ENCODE data around the gene C1orf232. TPM values are rescaled to one million over a fixed set of nuclear protein-coding genes. Genes with fewer than 3 reads are reported as not detected.

C1orf232 gene
- total and polyA plus RNA-seq, 2 of the 8 experiments (the other 6 are each of a cell fraction or from before 2014, with no cell fraction given), result not detected

DNA sequence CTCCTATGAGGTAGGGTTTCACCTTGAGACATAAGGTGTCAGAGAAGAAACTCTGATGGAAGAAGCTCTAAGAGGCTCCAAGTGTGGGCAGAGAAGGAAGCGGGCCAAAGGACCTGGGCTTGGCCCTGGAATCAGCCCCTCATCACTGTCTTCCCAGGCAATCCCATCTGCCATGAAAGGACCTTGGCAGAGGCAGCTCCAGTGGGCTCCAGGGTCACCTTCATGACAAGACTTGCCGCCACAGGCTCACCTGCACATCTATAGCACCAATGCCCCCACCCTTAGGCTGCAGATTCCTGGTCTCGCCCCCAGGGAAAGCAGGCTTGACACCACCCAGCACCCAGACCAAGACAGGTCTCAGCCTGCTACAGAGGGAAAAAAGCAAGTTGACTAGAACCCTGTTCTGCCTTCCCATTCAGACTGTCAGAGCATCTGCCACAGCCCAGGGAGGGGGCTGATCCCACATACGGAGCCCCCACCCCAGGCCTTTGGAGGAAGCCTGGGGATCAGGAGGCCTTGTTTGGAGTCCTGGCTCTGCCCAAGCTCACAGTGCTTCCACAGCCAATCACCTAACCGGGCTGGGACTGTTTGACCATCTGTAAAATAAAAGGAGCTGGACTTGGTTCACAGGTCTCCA is 10.4 kb downstream of the C1orf232 start:
- no peak for DNase-seq (ENCODE audit: low read depth in 1 of 2, low spot score in 2 of 2)
- CTCF ChIA-PET (ENCODE audit: partially characterized antibody), result interaction anchor here (0.8 to 6.0 kb wide), 3 partner anchors 10 to 15 kb away, joined by 3 to 47 read pairs (median 32); partner anchors contain the start of genes C1orf232 and ZNF593
- TF ChIP-seq, protein P1, sequence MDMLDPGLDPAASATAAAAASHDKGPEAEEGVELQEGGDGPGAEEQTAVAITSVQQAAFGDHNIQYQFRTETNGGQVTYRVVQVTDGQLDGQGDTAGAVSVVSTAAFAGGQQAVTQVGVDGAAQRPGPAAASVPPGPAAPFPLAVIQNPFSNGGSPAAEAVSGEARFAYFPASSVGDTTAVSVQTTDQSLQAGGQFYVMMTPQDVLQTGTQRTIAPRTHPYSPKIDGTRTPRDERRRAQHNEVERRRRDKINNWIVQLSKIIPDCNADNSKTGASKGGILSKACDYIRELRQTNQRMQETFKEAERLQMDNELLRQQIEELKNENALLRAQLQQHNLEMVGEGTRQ (IDR thresholded peaks at IDR 0.05; ENCODE audit: low read length), result no peak
- TF ChIP-seq FOSL1 (IDR thresholded peaks at IDR 0.05; ENCODE audit: insufficient read depth, low read depth, low read length) (no peak), RNF2 (IDR thresholded peaks at IDR 0.05; ENCODE audit: borderline replicate concordance, low read depth, low read length, missing control alignments, poor library complexity, severe bottlenecking) (no peak), CTBP2 (IDR thresholded peaks at IDR 0.05; ENCODE audit: borderline replicate concordance, insufficient read depth, insufficient read length, low read length) (no peak), RXRA (IDR thresholded peaks at IDR 0.05; ENCODE audit: insufficient read depth, low read depth, low read length) (no peak), JUN (IDR thresholded peaks at IDR 0.05; ENCODE audit: low read depth, low read length) (no peak), TAF7 (optimal IDR thresholded peaks at IDR 0.05; ENCODE audit: borderline replicate concordance, low read depth, low read length) (no peak)
- TF ChIP-seq, protein P2, sequence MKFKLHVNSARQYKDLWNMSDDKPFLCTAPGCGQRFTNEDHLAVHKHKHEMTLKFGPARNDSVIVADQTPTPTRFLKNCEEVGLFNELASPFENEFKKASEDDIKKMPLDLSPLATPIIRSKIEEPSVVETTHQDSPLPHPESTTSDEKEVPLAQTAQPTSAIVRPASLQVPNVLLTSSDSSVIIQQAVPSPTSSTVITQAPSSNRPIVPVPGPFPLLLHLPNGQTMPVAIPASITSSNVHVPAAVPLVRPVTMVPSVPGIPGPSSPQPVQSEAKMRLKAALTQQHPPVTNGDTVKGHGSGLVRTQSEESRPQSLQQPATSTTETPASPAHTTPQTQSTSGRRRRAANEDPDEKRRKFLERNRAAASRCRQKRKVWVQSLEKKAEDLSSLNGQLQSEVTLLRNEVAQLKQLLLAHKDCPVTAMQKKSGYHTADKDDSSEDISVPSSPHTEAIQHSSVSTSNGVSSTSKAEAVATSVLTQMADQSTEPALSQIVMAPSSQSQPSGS (IDR thresholded peaks at IDR 0.05; ENCODE audit: low read length), result no peak

More for the DNA sequence above, 10.4 kb downstream of the C1orf232 start:
- Histone ChIP-seq H3K27me3 (replicated peaks in 1 of 4; ENCODE audit: control insufficient read depth in 3 of 4, extremely low read depth in 1 of 4, insufficient read depth in 3 of 4, low read length in 3 of 4) (peaks cover 49 to 95% (median 89%) of the 10 kb centered on the region in 4 experiments), H3K79me2 (ENCODE audit: control insufficient read depth in 1 of 2, insufficient read depth in 2 of 2, low read length in 2 of 2) (no peaks in the 10 kb centered on the region), H4K91ac (replicated peaks; ENCODE audit: insufficient read length, low read length) (no peak overlapping the region), H2AK5ac (ENCODE audit: low read depth, low read length) (no peak overlapping the region), H4K20me1 (replicated peaks in 1 of 2; ENCODE audit: control insufficient read depth in 1 of 2, insufficient read depth in 2 of 2, low read length in 2 of 2) (peaks cover 13% of the 10 kb centered on the region in 2 experiments), H3K56ac (replicated peaks; ENCODE audit: insufficient read length, low read depth, low read length) (no peak overlapping the region), H3K23ac (ENCODE audit: insufficient read length) (no peak overlapping the region), H2BK5ac (ENCODE audit: low read depth, low read length) (no peak overlapping the region), H4K8ac (ENCODE audit: extremely low read depth, insufficient read depth, low read length) (no peak overlapping the region), H3K4me3 (ENCODE audit: extremely low read depth in 1 of 4, insufficient read depth in 2 of 4, low read depth in 3 of 4, low read length in 4 of 4) (no peak overlapping the region), H2AFZ (ENCODE audit: low read length) (no peak overlapping the region), H3K18ac (ENCODE audit: extremely low read depth, low read length) (peak overlapping the region; percentile 24; the same call in 1 of the 2 replicates), H3K9me3 (ENCODE audit: insufficient read depth in 2 of 2, low read depth in 1 of 2, low read length in 1 of 2) (no peaks in the 10 kb centered on the region), H3K14ac (ENCODE audit: insufficient read length) (no peak overlapping the region), H3K4ac (replicated peaks; ENCODE audit: insufficient read length, low read depth, low read length) (no peak overlapping the region), H3K4me1 (replicated peaks in 1 of 4; ENCODE audit: control insufficient read depth in 3 of 4, insufficient read depth in 4 of 4, low read length in 3 of 4) (peaks cover 14 to 57% (median 30%) of the 10 kb centered on the region in 4 experiments), H2BK12ac (ENCODE audit: low read depth, low read length) (no peak overlapping the region), H2BK20ac (ENCODE audit: low read length) (0 out of 2 replicates have a peak overlapping the region, but pooled peaks have one; percentile 6), H3K9ac (replicated peaks in 1 of 4; ENCODE audit: extremely low read depth in 1 of 4, low read depth in 3 of 4, low read length in 3 of 4) (no peak overlapping the region), H4K5ac (ENCODE audit: insufficient read length, low read depth, low read length) (no peak overlapping the region), H3K23me2 (ENCODE audit: low read depth, low read length) (peaks cover 13% of the 10 kb centered on the region), H3K27ac (ENCODE audit: low read depth, low read length) (no peak overlapping the region), H3K79me1 (ENCODE audit: low read depth, low read length) (no peaks in the 10 kb centered on the region), H2BK120ac (replicated peaks; ENCODE audit: low read depth, low read length) (no peak overlapping the region), H3K36me3 (ENCODE audit: control insufficient read depth in 2 of 4, insufficient read depth in 4 of 4, low read length in 3 of 4) (no peaks in the 10 kb centered on the region), H3K4me2 (ENCODE audit: insufficient read depth in 1 of 2, low read depth in 2 of 2, low read length in 2 of 2) (peak overlapping the region; percentile 16 to 41; a peak in 1 of 4 replicates), H2BK15ac (ENCODE audit: low read length) (no peak overlapping the region)
- WGBS, 2 experiments (ENCODE audit: extremely low coverage in 1 of 2, insufficient coverage in 1 of 2, insufficient read length in 1 of 2, insufficient replicate concordance in 2 of 2, low coverage in 1 of 2, low lambda C conversion rate in 2 of 2, missing lambda C conversion rate in 1 of 2), result 74% methylated on average over 5 of the region's 5 CpGs; no CpG with 5 or more reads in 1 of the 2 experiments
- POLR2A ChIA-PET (ENCODE audit: partially characterized antibody), result interaction anchor here (0.5 to 1.2 kb wide), 2 partner anchors 12 to 937 kb away, joined by 3 read pairs; partner anchors contain the start of gene ZNF593
- no peak for FAIRE-seq

Measured in H1 (cell line).